Measurements from ENCODE around the gene CCDC186. TPM values are rescaled to one million over a fixed set of nuclear protein-coding genes. Genes with fewer than 3 reads are reported as not detected.

Gene CCDC186
- polyA plus RNA-seq, 2 of the 4 experiments (the other 2 are of a cell fraction): 7.4 to 13.4 TPM

DNA sequence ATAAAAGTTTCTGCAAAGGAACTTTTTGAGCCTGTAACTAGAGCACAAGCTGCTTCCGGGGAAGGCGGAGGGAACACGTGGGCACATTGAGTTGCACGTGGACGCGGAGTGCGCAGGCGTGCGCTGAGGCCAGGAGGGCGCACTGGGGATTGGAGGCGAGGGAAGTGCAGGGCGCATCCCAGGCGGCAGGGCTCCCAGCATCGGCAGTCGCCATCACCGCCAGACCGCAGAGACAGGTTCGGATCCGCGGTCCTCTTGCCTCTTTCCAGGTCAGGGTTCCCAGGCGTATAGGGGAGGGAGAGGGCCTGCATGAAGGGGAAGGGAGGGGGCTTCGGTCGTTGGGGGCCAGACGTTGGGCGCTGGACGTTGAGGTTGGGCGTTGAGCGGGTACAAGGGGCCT is 5.1 kb upstream of the CCDC186 start, which contains the start of gene TDRD1:
Gene TDRD1, plus strand, starts transcription at position 206 of the 400 bp plus-strand sequence. CDS start 8,479 bp downstream, outside the sequence.
- DNase-seq (ENCODE audit: low read depth in 1 of 2, low spot score in 1 of 2) (no peak), ATAC-seq (no peak), FAIRE-seq (no peak)
- Histone ChIP-seq H3K4me1 (peaks cover 7% of the 10 kb centered on the region; the same call in 1 of the 3 replicates), H3K27ac (no peak within 1 kb of the TSS), H3K4me2 (no peak within 1 kb of the TSS), H3K9me3 (no peaks in the 10 kb centered on the region), H3K4me3 (no peak within 1 kb of the TSS)
- ChIA-PET CTCF (interaction anchor here (0.6 kb wide), 1 partner anchor 101 kb away, joined by 3 read pairs; no protein-coding TSS in a partner anchor), POLR2A (no interaction called here)
- WGBS (ENCODE audit: missing lambda C conversion rate): 91% methylated on average over 26 of the region's 28 CpGs
- TF ChIP-seq, protein P1, sequence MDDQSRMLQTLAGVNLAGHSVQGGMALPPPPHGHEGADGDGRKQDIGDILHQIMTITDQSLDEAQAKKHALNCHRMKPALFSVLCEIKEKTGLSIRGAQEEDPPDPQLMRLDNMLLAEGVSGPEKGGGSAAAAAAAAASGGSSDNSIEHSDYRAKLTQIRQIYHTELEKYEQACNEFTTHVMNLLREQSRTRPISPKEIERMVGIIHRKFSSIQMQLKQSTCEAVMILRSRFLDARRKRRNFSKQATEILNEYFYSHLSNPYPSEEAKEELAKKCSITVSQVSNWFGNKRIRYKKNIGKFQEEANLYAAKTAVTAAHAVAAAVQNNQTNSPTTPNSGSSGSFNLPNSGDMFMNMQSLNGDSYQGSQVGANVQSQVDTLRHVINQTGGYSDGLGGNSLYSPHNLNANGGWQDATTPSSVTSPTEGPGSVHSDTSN (IDR thresholded peaks at IDR 0.05): no peak
- TF ChIP-seq RFX5 (IDR thresholded peaks at IDR 0.05): no peak
- TF ChIP-seq, protein P2, sequence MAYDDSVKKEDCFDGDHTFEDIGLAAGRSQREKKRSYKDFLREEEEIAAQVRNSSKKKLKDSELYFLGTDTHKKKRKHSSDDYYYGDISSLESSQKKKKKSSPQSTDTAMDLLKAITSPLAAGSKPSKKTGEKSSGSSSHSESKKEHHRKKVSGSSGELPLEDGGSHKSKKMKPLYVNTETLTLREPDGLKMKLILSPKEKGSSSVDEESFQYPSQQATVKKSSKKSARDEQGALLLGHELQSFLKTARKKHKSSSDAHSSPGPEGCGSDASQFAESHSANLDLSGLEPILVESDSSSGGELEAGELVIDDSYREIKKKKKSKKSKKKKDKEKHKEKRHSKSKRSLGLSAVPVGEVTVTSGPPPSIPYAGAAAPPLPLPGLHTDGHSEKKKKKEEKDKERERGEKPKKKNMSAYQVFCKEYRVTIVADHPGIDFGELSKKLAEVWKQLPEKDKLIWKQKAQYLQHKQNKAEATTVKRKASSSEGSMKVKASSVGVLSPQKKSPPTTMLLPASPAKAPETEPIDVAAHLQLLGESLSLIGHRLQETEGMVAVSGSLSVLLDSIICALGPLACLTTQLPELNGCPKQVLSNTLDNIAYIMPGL (CRISPR knock-in tag; IDR thresholded peaks at IDR 0.05; ENCODE audit: borderline replicate concordance): no peak
- TF ChIP-seq NFE2L2 (conservative IDR thresholded peaks at IDR 0.05; ENCODE audit: low read length): no peak

DNA sequence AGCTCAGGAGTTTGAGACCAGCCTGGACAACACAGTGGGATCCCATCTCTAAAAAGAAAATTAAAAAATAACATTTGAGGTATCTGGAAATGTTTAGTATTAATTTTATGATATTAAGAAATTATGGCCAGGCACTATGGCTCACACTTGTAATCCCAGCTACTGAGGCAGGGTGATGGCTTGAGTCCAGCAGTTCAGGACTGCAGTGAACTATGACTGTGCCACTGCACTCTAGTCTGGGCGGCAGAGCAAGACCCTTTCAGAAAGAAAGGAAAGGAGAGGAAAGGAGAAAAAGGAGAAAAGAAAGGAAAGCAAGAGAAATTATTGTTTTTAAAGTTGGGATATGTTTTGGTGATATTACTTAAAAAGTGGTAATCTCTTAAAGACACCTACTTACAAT is 2.5 kb upstream of the CCDC186 start:
- no peak overlapping the region for H3K4me2 ChIP-seq
- H3K4me1 ChIP-seq: peaks cover 18% of the 10 kb centered on the region; the same call in 1 of the 3 replicates
- FAIRE-seq (no peak), ATAC-seq (no peak), DNase-seq (ENCODE audit: low read depth in 1 of 2, low spot score in 1 of 2) (no peak)
- H3K4me3 ChIP-seq: no peak overlapping the region
- no peaks in the 10 kb centered on the region for H3K9me3 ChIP-seq
- TF ChIP-seq GATA3 (IDR thresholded peaks at IDR 0.05; ENCODE audit: borderline replicate concordance) (no peak), RARB (CRISPR knock-in tag; IDR thresholded peaks at IDR 0.05) (no peak), RFX5 (IDR thresholded peaks at IDR 0.05) (no peak), CEBPB (IDR thresholded peaks at IDR 0.05) (no peak), RAD21 (conservative IDR thresholded peaks at IDR 0.05 in 1 of 2, IDR thresholded peaks at IDR 0.05 in 1 of 2) (no peak), EP300 (IDR thresholded peaks at IDR 0.05) (no peak), JUN (IDR thresholded peaks at IDR 0.05) (no peak), NPAS2 (CRISPR knock-in tag; IDR thresholded peaks at IDR 0.05; ENCODE audit: borderline replicate concordance) (no peak), HEYL (CRISPR knock-in tag; IDR thresholded peaks at IDR 0.05) (no peak), PHF8 (IDR thresholded peaks at IDR 0.05; ENCODE audit: borderline replicate concordance, low read depth) (no peak), CBX8 (IDR thresholded peaks at IDR 0.05) (no peak), ZSCAN20 (CRISPR knock-in tag; IDR thresholded peaks at IDR 0.05) (no peak), CHD4 (IDR thresholded peaks at IDR 0.05; ENCODE audit: borderline replicate concordance) (no peak)
- TF ChIP-seq, protein P3, sequence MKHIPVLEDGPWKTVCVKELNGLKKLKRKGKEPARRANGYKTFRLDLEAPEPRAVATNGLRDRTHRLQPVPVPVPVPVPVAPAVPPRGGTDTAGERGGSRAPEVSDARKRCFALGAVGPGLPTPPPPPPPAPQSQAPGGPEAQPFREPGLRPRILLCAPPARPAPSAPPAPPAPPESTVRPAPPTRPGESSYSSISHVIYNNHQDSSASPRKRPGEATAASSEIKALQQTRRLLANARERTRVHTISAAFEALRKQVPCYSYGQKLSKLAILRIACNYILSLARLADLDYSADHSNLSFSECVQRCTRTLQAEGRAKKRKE (CRISPR knock-in tag; IDR thresholded peaks at IDR 0.05; ENCODE audit: low read depth): no peak
- TF ChIP-seq, protein P1 (IDR thresholded peaks at IDR 0.05): no peak
- no peak overlapping the region for H3K27ac ChIP-seq
- CTCF ChIA-PET: no interaction called here
- 83% methylated on average over 1 of the region's 1 CpG for WGBS (ENCODE audit: missing lambda C conversion rate)
- POLR2A ChIA-PET: no interaction called here

DNA sequence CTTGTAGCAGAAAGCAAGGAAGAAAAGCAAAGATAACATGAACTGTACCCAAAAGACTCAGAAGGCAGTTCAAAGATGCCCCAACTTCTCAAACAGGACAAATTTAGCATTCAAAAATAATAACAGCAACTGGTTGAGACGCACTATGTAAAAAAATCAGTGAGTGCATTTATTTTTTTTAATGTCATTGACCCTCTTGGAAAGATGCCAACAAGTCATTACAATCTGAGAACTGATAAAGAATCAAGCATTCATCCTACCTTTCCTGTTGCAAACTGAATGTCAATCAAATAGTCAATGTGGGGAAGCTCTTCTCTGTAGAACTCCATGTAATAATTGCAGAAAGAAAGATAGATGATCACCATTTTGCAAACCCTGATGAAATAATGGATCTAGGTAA is 1.7 kb upstream of the CCDC186 start:
- no peak for FAIRE-seq
- POLR2A ChIA-PET: no interaction called here

More for the DNA sequence above, 1.7 kb upstream of the CCDC186 start:
- Histone ChIP-seq H3K9me3 (no peaks in the 10 kb centered on the region), H3K27ac (no peak overlapping the region), H3K4me3 (no peak overlapping the region), H3K4me2 (no peak overlapping the region), H3K4me1 (peaks cover 18% of the 10 kb centered on the region; the same call in 1 of the 3 replicates)
- DNase-seq (ENCODE audit: low read depth in 1 of 2, low spot score in 1 of 2) (no peak), ATAC-seq (no peak)
- no peak for TF ChIP-seq HEYL (CRISPR knock-in tag; IDR thresholded peaks at IDR 0.05)
- no peak for TF ChIP-seq TFCP2L1 (CRISPR knock-in tag; IDR thresholded peaks at IDR 0.05)
- TF ChIP-seq HOXB5 (CRISPR knock-in tag; IDR thresholded peaks at IDR 0.05): no peak
- no peak for TF ChIP-seq KDM1A (IDR thresholded peaks at IDR 0.05; ENCODE audit: low read depth)
- TF ChIP-seq EP300 (IDR thresholded peaks at IDR 0.05): no peak
- CTCF ChIA-PET: no interaction called here
- 94% methylated on average over 1 of the region's 1 CpG for WGBS (ENCODE audit: missing lambda C conversion rate)
